Hepatocyte (in vitro differentiated cells): Measurements from ENCODE around the gene CD300E.

Experiments
- EZH2 ChIP-seq: fragments of 200-600 bp; sonication (generic); IDR thresholded peaks from 2 replicates; pipeline ENCODE4 v1.6.1; 2016; ENCODE audit warnings: antibody characterized with exemption, mild to moderate bottlenecking, borderline replicate concordance
- TF ChIP-seq, protein P1 (sequence below): fragments of 200-600 bp; sonication (generic); IDR thresholded peaks from 2 replicates; pipeline ENCODE4 v1.5.1; 2016; ENCODE audit warnings: antibody characterized with exemption, mild to moderate bottlenecking; ENCODE audit not compliant: poor library complexity

DNA sequence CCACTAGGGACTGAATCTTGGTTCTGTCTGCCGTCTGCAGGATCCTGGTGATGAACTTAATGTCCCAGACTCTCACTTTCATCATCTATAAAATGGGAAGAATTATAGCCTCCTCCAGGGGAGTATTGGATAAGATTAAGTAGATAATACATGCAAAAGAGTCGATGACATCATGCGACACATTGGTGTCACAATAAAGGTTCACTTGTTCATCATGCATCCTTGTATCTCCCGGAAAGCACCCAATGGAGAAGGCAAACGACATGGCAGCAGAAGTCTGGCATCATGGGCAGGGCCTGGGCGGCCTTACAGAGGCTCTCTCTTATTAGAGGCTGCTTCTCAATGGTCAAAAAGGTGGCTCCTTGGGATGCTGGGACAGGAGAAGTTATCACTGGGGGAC, 35.1 kb upstream of the CD300E start:
- no peak for TF ChIP-seq EZH2
- TF ChIP-seq, protein P1, sequence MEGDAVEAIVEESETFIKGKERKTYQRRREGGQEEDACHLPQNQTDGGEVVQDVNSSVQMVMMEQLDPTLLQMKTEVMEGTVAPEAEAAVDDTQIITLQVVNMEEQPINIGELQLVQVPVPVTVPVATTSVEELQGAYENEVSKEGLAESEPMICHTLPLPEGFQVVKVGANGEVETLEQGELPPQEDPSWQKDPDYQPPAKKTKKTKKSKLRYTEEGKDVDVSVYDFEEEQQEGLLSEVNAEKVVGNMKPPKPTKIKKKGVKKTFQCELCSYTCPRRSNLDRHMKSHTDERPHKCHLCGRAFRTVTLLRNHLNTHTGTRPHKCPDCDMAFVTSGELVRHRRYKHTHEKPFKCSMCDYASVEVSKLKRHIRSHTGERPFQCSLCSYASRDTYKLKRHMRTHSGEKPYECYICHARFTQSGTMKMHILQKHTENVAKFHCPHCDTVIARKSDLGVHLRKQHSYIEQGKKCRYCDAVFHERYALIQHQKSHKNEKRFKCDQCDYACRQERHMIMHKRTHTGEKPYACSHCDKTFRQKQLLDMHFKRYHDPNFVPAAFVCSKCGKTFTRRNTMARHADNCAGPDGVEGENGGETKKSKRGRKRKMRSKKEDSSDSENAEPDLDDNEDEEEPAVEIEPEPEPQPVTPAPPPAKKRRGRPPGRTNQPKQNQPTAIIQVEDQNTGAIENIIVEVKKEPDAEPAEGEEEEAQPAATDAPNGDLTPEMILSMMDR = no peak
